HG02610 (cell line): ENCODE data around the gene NEK1.
"Not testable (repeated sequence)": the region's sequence is repeated elsewhere in the genome, so short reads cannot be mapped to it uniquely, and the experiment has no call there.

Experiments used
- ATAC-seq: cut with Tn5 transposase; IDR thresholded peaks from one replicate; pipeline ENCODE4 v1.9.1; 2021; ENCODE audit warnings: mild to moderate bottlenecking, moderate library complexity; ENCODE audit not compliant: unreplicated experiment

NEK1 gene

DNA sequence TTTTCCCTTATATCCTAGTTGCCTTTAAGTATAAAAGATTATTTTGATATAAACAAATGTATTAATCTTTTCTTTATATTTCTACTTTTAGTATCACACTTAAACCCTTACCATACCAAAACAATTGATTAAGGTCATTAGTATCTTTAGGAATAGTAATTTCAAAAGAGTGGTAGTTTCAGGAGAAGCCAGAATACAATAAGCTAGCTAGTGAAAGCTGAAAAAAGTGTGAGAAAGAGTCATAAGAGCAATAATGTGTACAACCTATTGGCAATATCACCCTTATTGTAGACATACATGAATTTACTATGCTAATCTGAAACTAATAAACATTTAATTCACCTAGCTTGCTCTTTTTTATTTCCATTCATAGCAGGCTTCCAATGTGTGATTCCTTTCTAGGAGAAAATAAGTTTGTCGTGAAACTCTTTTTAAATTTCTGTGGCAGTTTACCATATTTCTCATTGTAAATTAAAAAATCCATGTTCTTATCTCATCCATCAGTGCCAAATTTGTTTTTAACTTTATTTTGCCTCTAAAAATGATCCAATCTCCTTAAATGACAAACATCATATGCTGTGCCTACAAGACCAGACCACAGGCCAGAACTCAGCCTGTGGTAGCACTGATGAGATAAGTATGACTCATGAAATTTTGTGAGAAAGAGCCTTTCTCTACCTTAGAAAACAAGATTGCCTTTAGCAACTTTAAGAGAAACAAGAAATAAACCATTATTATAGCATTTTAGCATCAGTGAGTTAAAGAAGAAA, 8.1 kb downstream of the NEK1 start:
- ATAC-seq, result peak; percentile 87

- ATAC-seq, result no peak
Measured at GRCh38 chr4:169603312-169603711, 9.1 kb downstream of the NEK1 start.

DNA sequence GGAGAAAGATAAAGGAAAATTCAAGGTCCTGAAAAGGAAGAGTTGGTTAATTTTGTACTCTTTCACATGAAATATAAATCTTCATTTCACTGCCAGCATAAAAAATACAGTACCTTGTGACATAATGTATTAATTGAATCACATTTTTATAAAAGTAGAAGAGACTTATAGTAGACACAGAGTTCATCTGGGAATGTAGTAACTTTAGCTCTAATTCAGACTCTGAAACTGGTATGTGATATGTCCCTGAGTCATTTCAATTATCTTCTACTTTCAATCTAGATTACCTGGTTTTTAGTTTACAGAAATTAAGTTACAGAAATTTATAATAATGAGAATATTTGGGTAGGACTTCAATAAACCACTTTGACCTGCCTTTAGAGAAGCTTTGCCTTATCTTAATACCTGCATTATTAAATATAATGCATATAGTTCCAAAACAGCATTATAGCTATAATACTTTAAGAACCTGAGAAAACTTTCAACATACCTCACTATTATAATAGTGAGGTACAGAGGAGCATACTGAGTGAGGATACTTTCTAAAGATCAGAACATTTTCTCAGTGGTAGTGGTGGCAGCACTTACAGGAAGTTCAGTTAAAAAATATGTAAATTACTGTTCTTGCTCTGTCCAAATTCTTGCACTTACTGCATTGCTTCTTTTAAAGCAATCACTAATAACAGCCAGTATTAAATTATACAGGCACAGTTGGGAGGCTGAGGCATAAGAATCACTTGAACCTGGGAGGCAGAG, 11.2 kb downstream of the NEK1 start:
- ATAC-seq, result peak; percentile 40

- ATAC-seq, result no peak
Measured at GRCh38 chr4:169594560-169595195, 17.7 kb downstream of the NEK1 start.

- no peak for ATAC-seq
Measured at GRCh38 chr4:169593050-169593560, 19.3 kb downstream of the NEK1 start.

GRCh38 chr4:169583563-169583962, 28.8 kb downstream of the NEK1 start:
- ATAC-seq, result no peak

DNA sequence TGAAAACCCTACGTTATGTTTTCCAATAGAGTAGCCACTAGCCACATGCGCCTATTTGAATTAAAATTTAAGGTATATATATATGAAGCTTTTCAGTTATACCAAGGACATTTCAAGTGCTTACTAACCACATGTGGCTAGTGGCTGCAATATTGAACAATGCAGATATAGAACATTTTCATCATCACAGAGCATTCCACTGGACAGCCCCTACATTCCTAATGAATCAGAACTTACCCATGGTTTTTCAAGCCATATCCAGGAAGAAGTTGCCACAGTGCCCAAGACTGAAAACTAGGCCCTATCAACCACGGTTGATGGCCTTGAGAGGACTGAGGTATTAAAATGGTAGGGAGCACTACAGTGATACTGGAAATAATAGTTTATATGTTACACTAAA, 29.7 kb downstream of the NEK1 start:
- no peak for ATAC-seq

DNA sequence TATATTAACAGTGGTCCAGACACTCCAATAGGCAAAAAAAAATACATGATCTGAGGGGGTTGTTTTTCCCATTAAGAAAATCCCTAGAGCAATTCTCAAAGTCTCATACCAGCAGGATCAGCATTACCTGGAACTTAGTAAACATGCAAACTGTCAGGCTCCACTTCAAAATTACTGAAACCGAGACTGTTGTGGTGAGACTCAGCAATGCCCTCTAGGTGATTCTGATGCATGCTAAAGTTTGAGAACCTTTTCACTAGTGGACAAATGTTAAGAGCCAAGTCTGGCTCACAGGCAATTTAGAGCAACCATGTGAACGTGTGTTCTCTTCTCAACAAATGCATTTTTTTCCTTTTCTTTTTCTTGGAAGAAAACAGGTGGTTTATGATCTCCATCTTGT, 30.2 kb downstream of the NEK1 start:
- ATAC-seq, result peak; percentile 90

- ATAC-seq, result peak; percentile 86
Measured at GRCh38 chr4:169573889-169574288, 38.5 kb downstream of the NEK1 start.

DNA sequence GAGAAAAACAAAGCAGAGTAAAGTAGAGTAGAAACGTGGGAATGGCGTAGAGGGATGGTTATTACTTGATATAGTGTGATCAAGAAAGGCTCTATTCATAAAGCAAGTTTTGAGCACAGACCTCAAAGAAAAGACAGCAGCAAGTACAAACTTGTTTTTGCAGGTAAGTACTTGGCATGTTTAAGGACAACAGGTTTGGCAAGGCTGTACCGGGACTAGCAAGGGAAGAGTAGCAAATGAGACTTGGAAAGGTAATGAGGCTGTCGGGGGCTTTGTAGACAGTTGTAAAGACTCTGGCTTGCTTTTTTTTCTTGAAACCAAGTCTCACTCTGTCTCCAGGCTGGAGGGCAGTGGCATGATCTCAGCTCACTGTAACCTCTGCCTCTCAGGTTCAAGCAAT, 40.9 kb downstream of the NEK1 start:
- no peak for ATAC-seq

GRCh38 chr4:169571012-169571411, 41.4 kb downstream of the NEK1 start:
- ATAC-seq, result not testable (repeated sequence)

GRCh38 chr4:169570266-169570665, 42.1 kb downstream of the NEK1 start:
- not testable (repeated sequence) for ATAC-seq

- not testable (repeated sequence) for ATAC-seq
Measured at GRCh38 chr4:169569188-169569587, 43.2 kb downstream of the NEK1 start.

DNA sequence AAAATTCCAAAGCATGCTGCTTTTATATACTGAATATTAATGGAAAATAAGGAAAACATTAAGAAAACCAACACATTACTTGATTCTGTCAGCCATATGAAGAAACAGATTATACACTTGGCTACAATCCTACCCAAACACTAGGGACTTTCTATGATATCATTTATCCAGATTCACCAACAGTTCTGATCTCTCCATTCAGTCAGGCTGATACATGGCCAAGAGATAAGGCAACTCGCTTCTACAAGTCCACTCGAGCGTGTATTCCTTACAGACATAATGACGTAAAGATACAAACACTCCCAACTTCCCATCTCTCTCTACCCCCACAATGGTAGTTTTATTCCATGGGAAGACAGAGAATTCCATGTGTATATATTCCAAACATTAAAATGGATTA, 44.5 kb downstream of the NEK1 start:
- no peak for ATAC-seq

- ATAC-seq, result peak; percentile 85
Measured at GRCh38 chr4:169566021-169566818, 46.2 kb downstream of the NEK1 start.

GRCh38 chr4:169565606-169566005, 46.8 kb downstream of the NEK1 start:
- no peak for ATAC-seq

GRCh38 chr4:169557061-169557636, 55.2 kb downstream of the NEK1 start:
- ATAC-seq, result no peak

DNA sequence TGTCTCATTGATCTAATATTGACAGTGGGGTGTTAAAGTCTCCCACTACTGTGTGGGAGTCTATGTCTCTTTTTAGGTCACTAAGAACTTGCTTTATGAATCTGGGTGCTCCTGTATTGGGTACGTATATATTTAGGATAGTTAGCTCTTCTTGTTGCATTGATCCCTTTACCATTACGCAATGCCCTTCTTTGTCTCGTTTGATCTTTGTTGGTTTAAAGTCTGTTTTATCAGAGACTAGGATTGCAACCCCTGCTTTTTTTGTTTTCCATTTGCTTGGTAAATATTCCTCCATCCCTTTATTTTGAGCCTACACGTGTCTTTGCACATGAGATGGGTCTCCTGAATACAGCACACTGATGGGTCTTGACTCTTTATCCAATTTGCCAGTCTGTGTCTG, 65.8 kb downstream of the NEK1 start:
- not testable (repeated sequence) for ATAC-seq

- no peak for ATAC-seq
Measured at GRCh38 chr4:169540774-169541173, 71.6 kb downstream of the NEK1 start.

GRCh38 chr4:169530048-169530447, 82.3 kb downstream of the NEK1 start:
- ATAC-seq, result no peak
